GM19372 (cell line): ENCODE results near the gene NDRG3.

Source experiments
- ATAC-seq: cut with Tn5 transposase; IDR thresholded peaks from one replicate; pipeline ENCODE4 v1.9.1; 2021; ENCODE audit warnings: mild to moderate bottlenecking, low read depth, moderate library complexity; ENCODE audit not compliant: unreplicated experiment

The NDRG3 gene

GRCh38 chr20:36745927-36746659, at the start of gene NDRG3:
Gene NDRG3, minus strand, starts transcription at chr20:36746090. Its CDS starts 24,355 bp downstream, at chr20:36721735.
- peak; percentile 95 for ATAC-seq

- no peak for ATAC-seq
Measured at GRCh38 chr20:36794116-36794474, 48.2 kb upstream of the NDRG3 start.

DNA sequence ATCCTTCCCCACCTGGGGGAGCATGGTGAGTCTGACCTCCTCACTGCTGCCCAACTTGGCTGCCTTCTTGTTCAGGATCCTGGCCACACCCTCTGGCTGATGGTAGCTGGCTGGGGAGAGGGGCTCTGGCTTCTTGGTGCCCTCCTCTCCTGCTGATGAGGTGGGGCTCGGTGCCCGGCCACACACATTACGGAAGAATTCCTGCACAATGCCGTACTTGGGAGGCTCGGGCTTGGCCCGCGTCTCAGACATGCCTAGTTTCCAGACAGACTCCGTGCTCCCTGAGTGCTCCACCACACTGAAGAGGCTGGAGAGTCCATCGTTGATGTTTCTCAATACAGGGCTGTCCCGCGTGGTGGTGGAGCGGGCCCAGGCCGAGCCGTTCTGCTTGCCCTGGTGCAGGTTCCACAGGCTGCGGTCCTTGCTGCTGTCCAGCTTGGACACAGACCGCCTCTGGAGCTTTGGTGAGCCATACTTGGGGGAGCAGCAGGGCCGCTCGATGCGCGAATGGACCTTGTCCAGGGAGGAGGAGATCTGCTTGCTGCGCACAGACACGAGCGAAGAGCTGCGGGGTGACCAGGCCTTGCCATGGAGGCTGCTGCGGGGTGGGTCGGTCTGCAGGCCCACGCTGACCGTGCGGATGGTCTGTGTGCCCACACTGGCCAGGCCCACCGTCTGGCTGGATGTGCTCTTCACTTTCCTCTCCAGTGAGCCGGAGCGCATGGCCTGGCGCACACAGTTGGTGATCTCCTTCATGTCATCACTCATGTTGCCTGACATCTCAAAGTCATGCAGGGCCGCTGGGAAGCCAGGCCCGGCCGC, 47.6 kb upstream of the NDRG3 start:
- no peak for ATAC-seq

DNA sequence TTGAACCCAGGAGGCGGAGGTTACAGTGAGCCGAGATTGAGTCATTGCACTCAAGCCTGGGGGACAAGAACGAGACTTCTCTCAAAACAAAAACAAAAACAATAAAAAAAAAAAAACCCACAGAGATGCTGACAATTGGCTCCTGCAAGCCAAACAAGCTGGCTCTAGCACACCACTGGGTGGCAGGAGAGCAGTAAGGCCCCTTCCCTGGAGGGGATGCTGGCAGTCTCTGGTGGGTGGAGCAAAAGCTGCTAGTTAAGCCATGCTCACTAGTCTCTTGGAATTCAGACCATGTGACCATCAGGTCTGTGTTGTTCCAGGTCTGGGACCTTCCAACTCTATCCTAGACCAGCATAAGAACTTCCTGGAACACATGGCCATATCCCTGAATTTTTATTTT, 46.5 kb upstream of the NDRG3 start:
- no peak for ATAC-seq

- no peak for ATAC-seq
Measured at GRCh38 chr20:36791862-36792261, 46.0 kb upstream of the NDRG3 start.

GRCh38 chr20:36786663-36787062, 40.8 kb upstream of the NDRG3 start:
- ATAC-seq = no peak

DNA sequence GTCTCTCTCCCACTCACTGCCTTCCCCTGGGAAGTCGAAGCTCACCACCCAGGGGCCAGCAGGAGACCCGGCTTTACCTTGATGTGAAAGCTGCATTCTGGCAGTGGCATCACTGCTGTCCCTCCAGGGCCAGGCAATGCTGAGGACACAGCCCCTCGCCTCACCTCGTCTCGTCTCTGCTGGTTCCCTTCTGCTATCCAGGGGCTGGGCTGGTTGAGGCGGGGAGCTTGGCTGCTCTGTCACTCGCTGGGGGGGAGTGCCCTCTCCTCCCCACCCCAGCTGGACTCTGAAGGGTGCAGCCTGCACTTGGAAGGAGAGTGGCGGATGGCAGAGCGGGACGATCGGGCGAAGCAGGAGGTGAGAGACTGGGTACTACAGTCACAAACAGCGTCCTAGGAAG, 40.4 kb upstream of the NDRG3 start:
- no peak for ATAC-seq

- no peak for ATAC-seq
Measured at GRCh38 chr20:36785308-36785707, 39.4 kb upstream of the NDRG3 start.

DNA sequence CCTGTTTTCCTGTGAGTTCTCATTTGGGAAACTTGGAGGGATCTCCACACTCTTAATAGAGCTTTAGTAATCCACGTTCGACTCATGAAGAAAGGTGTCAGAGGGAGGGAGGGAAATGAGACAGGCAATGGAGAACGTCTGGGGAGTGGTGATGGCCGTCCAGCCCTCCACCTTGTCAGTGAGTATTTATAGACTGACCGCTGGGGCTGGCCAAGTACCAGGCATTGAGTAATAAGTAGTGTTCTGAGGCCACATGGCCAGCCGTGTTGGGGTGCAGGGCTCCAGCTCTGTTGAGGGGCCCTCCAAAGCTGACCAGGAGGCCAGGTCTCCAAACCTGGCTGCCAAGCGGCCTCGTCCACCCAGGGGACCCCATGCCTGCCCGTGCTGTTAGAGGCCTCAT, 39.0 kb upstream of the NDRG3 start:
- no peak for ATAC-seq

DNA sequence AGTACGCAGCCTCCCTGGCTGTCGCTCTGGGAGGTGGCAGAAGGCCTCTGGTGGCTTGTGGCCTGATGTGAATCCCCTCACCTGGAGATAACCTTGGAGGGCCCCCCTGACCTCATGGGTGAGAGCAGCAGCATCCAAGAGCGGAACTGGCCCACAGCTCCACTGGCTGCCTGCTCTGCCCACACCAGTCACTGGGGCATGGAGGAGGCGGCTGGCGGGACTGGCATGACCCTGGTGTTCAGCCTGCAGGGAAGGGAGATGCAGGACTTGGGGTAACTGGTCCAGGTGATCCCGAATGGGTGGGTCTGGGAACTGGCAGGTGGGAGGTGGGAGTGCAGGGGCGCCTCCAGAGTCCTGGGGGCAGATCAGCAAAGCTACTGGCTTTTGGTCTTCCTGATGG, 38.2 kb upstream of the NDRG3 start:
- ATAC-seq = no peak

DNA sequence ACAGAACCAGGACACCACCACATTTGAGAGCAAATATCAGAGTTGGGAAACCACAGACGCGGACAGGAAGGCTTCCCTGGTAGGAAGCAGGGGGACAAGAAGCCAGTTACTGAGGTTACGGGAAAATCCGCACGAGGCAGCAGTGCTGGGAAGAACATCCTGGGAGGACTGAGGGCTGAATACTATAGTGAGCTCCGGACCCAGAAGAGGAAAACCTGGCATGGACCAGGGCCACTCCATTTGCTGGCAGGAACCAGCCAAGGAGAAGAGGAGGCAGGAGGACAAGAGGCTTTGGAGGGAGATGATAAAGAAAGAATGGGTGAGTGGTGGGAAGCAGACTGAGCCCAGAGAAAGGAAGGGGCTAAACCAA, 33.8 kb upstream of the NDRG3 start:
- no peak for ATAC-seq

- no peak for ATAC-seq
Measured at GRCh38 chr20:36778831-36779655, 33.2 kb upstream of the NDRG3 start.

GRCh38 chr20:36777576-36777975, 31.7 kb upstream of the NDRG3 start:
- no peak for ATAC-seq

- no peak for ATAC-seq
Measured at GRCh38 chr20:36777167-36777566, 31.3 kb upstream of the NDRG3 start.

GRCh38 chr20:36775826-36776225, 29.9 kb upstream of the NDRG3 start:
- no peak for ATAC-seq

DNA sequence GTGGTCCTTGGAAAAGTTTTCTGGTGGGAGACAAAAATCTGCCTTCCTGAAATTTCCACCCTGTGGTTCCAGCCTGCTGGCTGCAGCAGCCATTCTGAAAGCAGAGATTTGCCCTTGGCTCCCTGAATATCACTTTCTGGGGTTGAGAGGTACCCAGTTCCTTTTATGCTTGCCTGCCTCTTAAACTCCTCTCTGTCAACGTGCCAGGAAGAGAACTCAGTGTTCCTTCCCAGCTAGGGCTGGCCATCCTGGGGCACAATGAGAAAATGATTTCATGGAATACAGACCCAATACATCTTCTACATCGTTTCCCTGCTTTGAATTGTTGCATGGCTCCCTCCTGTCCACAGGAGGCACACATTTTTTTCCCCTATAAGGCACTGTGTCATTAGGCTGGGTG, 29.3 kb upstream of the NDRG3 start:
- ATAC-seq = no peak

DNA sequence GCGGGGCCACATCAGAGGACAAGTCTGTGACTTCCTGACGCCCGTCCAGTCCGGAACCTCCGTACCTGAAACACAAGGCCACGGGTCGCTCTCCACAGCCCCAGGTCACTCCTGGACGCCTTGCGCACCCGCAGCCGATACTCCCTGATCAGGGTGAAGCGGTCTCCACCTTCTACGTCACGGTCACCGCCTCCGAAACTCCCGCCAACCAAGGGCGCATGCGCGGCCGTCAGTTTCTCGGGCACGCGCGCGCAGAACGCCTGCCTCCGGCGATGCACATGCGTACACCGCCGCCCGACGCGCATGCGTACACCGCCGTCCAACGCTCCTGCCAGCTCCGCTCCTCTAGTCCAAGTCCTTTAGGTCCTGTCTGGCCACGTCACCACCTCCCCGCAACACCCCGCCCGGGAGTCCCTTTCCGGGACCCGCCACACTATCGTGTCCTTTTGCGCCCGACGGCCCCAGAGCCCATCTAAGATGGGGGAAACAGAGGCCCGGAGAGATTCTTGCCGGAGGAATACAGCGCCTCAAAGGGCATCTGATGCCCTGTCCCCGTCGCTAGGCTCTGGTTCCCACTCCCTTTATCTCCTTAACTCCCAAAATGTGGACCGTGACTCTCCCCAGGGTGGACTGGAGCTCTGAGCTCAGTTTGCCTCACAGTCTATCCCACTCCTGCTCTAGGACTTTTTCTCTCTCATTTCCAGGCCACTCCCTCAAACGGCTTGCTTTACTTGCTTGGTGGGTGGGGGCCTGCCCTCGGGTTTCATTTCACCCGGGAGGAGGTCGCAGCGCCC, 27.9 kb upstream of the NDRG3 start, which contains the start of gene DSN1:
Gene DSN1 (minus strand): TSS at position 167 of the 794 bp plus-strand sequence. CDS start 2,305 bp downstream, outside the sequence.
- peak; percentile 92 for ATAC-seq

DNA sequence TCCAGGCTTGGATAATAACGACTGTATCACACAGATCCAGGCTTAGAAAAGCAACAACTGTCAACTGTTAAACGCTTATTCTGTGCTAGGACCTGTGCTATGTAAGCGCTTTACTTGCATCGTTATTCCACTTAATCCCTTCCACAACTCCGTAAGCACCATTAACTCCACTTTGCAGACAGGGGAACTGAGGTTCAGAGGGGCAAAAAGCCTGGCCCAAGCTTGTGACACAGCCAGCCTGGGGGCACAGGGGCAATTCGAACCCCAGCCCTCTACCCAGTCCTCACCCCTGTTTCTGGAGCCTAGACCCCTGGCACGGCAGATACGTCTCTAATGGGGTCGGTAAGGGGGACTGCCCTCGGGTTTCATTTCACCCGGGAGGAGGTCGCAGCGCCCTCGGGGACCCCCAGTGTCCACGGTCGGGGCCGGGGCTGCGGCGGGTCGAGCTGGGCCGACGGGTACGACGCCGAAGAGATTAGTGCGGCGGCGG, 27.3 kb upstream of the NDRG3 start:
- ATAC-seq = no peak

DNA sequence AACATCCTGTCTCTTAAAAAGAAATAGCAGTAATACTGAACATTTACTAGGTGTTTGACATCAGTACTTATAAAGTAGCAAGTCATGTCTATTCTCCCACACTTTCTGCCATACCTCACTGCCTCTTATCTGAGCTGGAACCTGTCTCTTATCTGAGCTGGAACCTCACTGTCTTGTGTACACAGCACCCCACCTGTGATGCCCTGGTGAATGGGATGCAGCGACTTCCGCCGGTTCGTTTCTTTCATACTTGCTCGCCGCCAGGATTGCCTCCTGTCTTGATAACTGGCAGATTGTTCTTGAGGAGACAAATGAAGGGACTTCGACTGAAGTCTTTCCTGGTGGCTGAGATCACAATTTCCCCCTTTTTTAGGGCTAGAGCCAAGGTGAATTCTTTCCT, 24.8 kb upstream of the NDRG3 start:
- ATAC-seq = no peak

- ATAC-seq = no peak
Measured at GRCh38 chr20:36768768-36769430, 23.0 kb upstream of the NDRG3 start.
